Measurements from ENCODE around the gene ANP32E. TPM values are rescaled to one million over a fixed set of nuclear protein-coding genes. Genes with fewer than 3 reads are reported as not detected.
"Not testable (repeated sequence)": the region's sequence is repeated elsewhere in the genome, so short reads cannot be mapped to it uniquely, and the experiment has no call there.

Gene ANP32E
- total and polyA plus RNA-seq, 12 donors, result 17.3 to 58.2 (median 40.6) TPM

- Histone ChIP-seq H3K36me3 (no peaks in the 10 kb centered on the region), H3K9me3 (no peaks in the 10 kb centered on the region), H3K27ac (no peak overlapping the region), H3K4me3 (no peak overlapping the region), H3K4me1 (peaks cover 0 to 20% (median 15%) of the 10 kb centered on the region in 9 donors), H3K27me3 (no peaks in the 10 kb centered on the region)
- WGBS, 2 donors, result 92 to 93% methylated on average over 21 of the region's 21 CpGs
- no peak for ATAC-seq
- DNase-seq, result no peak
- no peak for TF ChIP-seq CTCF (IDR thresholded peaks at IDR 0.05)
- intact Hi-C loops (cut with DNase I), result loop anchor here in 1 of 10 donors (5.0 kb wide), 1 partner anchor 35 kb away; the partner anchor contains the start of gene C1orf54
Measured at GRCh38 chr1:150237746-150238145, 1.8 kb upstream of the ANP32E start.

GRCh38 chr1:150237176-150237575 is 1.3 kb upstream of the ANP32E start:
- DNase-seq, ATAC-seq, H3K9me3 ChIP-seq, H3K27me3 ChIP-seq, H3K27ac ChIP-seq, H3K4me3 ChIP-seq, H3K36me3 ChIP-seq: not testable (repeated sequence)
- 94% methylated on average over 13 of the region's 13 CpGs for WGBS, 2 donors
- H3K4me1 ChIP-seq, result peaks cover 0 to 20% (median 15%) of the 10 kb centered on the region in 9 donors
- intact Hi-C loops (cut with DNase I), result loop anchor here in 1 of 10 donors (5.0 kb wide), 1 partner anchor 35 kb away; the partner anchor contains the start of gene C1orf54

GRCh38 chr1:150236614-150237100 is 745 bp upstream of the ANP32E start:
- Histone ChIP-seq H3K36me3 (peaks cover 0 to under 1% (median 0%) of the 10 kb centered on the region in 9 donors), H3K9me3 (no peaks in the 10 kb centered on the region), H3K4me3 (peak overlapping the region; percentile 30 to 97 (median 90)), H3K4me1 (peaks cover 0 to 20% (median 15%) of the 10 kb centered on the region in 9 donors), H3K27ac (peak overlapping the region in 2 of 10 donors; percentile 28 to 54), H3K27me3 (no peaks in the 10 kb centered on the region)
- DNase-seq (no peak), ATAC-seq (peak in 1 of 8 donors; percentile 1)
- no peak for TF ChIP-seq CTCF (IDR thresholded peaks at IDR 0.05)
- intact Hi-C loops (cut with DNase I), result loop anchor here in 1 of 10 donors (5.0 kb wide), 1 partner anchor 36 kb away; the partner anchor contains the start of gene C1orf54
- 33 to 39% methylated on average over 10 of the region's 10 CpGs for WGBS, 2 donors

- WGBS, 2 donors, result 0 to 1% methylated on average over 26 to 27 of the region's 27 CpGs
- DNase-seq, result peak; percentile 21 to 28
- peak overlapping the region; percentile 80 to 97 (median 90) for H3K4me3 ChIP-seq
- no peaks in the 10 kb centered on the region for H3K9me3 ChIP-seq
- intact Hi-C loops (cut with DNase I), result loop anchor here in 2 of 10 donors (2.0 to 5.0 kb wide), 2 partner anchors 21 to 37 kb away; partner anchors contain the start of gene C1orf54 (in 1 of the 2)
- no peaks in the 10 kb centered on the region for H3K27me3 ChIP-seq
- peak overlapping the region; percentile 87 to 100 (median 98) for H3K27ac ChIP-seq
- peaks cover 0 to 14% (median 0%) of the 10 kb centered on the region in 9 donors for H3K36me3 ChIP-seq
- ATAC-seq, result peak; percentile 12 to 56 (median 24)
- peaks cover 0 to 20% (median 15%) of the 10 kb centered on the region in 9 donors for H3K4me1 ChIP-seq
- peak in 1 of 9 donors; percentile 25 for TF ChIP-seq CTCF (IDR thresholded peaks at IDR 0.05)
Measured at GRCh38 chr1:150235294-150235851, 539 bp downstream of the ANP32E start.

All from heart right ventricle (tissue), 16 donors.